Astrocyte of the cerebellum (primary cell): ENCODE data around the gene SETD1B.
"Not testable (repeated sequence)": the region's sequence is repeated elsewhere in the genome, so short reads cannot be mapped to it uniquely, and the experiment has no call there.

Experiments
- DNase-seq: peaks from one replicate; pipeline ENCODE4 v3.0.0-alpha.2; 2011; ENCODE audit warnings: low read depth
- H3K4me3 ChIP-seq: 2 replicates; pipeline ENCODE4 v1.5.1; 2011; ENCODE audit warnings: mild to moderate bottlenecking, low read depth, low read length, moderate library complexity
- in situ Hi-C: cut with HindIII; loops from 2 replicates; pipeline ENCODE4 v1.10.0; 2017; ENCODE audit warnings: low sequenced_read_pairs
- TF ChIP-seq, protein P1 (sequence below): IDR thresholded peaks from 2 replicates; pipeline ENCODE4 v1.5.1; 2012; ENCODE audit warnings: low read length, low read depth, moderate library complexity, mild to moderate bottlenecking; ENCODE audit errors: missing control alignments

The SETD1B gene

DNA sequence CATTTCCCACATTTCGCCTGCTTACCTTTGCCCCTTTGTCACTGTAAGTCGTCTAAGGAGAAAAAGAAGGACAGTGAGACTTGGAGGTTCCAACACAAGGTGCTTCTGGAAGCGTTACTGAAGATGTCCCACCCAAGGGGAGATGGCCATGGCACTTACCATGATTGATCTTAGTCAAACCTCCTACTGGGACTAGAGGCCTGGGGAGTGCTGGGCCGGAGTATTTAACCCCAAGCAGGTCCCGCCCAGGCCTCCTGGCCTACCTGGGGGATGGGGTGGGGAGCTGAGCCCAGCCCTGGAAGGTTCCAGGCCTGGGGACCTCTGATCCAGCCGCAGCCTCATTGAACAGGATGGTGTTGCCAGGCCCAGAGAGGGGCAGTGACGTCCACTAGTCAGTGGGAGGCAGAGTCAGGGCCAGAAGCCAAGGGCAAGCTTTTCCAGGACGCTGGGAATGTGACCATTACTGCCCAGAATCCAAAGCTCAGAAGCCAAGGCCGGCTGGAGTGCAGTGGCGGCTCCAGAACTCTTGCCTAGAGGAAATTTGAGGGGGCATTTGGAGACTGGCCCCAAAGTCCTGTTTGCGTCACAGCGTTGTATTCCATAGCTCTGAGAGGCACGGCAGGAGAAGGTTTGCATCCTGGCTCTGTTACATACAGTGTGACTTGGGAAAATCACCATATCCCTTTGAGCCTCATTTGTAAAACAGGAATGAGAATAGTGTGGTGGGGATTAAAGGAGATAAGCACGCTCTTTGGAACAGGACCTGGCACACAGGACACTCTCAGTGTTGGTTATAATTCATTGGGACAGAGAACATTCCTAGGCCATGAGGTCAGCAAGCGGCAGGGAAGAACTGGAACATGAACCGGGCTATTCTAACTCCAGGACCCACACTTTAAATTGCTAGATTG, 55.1 kb downstream of the SETD1B start, which contains the start of gene HPD:
HPD (minus strand) TSS at position 198 of the 911 bp plus-strand sequence; CDS start at position 162, 36 bp downstream.
- TF ChIP-seq, protein P1, sequence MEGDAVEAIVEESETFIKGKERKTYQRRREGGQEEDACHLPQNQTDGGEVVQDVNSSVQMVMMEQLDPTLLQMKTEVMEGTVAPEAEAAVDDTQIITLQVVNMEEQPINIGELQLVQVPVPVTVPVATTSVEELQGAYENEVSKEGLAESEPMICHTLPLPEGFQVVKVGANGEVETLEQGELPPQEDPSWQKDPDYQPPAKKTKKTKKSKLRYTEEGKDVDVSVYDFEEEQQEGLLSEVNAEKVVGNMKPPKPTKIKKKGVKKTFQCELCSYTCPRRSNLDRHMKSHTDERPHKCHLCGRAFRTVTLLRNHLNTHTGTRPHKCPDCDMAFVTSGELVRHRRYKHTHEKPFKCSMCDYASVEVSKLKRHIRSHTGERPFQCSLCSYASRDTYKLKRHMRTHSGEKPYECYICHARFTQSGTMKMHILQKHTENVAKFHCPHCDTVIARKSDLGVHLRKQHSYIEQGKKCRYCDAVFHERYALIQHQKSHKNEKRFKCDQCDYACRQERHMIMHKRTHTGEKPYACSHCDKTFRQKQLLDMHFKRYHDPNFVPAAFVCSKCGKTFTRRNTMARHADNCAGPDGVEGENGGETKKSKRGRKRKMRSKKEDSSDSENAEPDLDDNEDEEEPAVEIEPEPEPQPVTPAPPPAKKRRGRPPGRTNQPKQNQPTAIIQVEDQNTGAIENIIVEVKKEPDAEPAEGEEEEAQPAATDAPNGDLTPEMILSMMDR: no peak
- H3K4me3 ChIP-seq: no peak within 1 kb of the TSS
- peak; percentile 81 for DNase-seq
- in situ Hi-C loops: no loop called here

DNA sequence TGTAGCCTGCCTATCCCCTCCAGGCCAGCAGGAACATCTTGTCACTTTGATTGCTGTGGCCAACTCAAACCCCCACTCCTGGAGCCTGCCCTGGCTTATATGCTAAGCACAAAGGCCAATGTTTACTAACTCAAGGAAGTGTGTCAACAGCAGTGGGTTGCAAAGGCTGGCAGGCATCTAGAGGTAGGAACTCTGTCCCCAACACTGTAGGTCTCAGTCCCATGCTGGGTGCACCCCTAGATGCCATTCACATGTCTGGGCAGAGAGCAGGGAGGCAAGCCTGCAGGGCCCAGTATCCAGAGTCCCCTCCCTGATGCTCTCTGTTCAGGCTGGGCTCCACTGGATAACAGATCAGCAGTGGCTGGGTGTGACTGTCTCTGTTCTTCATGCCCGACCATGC, 56.4 kb downstream of the SETD1B start:
- DNase-seq: no peak
- H3K4me3 ChIP-seq: no peak overlapping the region
- in situ Hi-C loops: no loop called here
- TF ChIP-seq, protein P1: no peak

DNA sequence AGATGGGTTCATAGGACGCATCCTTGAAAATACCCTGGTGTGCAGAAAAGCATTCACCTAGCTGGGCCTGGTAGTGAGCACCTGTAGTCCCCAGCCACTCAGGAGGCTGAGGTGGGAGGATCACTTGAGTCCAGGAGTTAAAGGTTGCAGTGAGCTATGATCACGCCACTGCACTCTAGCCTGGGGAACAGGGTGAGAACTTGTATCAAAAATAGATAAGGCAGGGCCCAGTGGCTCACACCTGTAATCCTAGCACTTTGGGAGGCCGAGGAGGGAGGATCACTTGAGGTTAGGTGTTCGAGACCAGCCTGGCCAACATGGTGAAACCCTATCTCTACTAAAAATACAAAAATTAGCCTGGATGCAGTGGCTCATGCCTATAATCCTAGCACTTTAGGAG, 56.9 kb downstream of the SETD1B start:
- DNase-seq, H3K4me3 ChIP-seq, in situ Hi-C loops: not testable (repeated sequence)

DNA sequence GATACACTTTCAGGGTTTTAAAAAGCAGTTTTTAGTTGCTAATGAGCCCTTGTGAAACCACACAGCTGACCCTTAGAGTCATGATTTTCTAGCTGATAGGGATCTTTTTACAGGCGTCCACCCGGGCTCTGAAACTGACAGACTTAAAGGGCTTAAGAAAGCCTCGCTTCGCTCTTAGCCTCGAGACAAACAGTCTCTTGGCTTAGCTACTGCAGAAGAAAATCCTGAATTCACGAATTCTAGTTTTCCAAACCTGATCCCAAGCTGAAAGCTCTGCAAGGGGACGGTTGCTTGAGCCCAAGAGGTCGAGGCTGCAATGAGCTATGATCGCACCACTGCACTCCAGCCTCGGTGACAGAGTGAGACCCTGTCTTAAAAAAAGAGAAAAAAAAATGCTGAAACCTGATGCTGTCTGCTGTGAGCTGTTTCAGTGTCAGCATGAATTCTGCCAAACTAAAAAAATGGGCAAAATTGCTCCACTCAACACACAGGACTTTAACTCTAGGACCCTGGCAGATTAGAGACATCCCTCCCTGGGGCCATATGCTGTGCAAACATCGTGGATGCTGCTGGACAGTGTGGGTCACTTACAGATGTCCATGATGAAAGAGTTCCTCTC, 57.9 kb downstream of the SETD1B start:
- no peak for DNase-seq
- in situ Hi-C loops: no loop called here

DNA sequence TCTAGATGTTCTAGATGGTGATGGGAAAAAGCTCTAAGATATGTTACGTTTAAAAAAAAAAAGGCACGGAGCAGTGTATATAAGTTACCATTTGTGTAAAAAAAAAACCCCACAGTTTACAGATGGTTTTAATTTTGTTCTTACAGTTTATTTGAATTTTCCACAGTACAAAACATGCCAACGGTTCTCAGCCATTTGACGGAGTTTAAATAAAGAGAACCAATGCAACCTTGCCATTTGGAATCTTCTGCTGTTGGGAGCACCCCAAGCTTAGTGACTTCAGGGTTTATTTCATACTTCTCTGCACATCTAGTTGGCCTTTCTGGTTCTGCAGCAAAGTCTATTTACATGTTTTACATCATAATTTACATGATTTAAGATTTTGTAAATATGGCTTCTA, 62.5 kb downstream of the SETD1B start:
- in situ Hi-C loops: no loop called here
- no peak for DNase-seq
- TF ChIP-seq, protein P1: no peak
- no peak overlapping the region for H3K4me3 ChIP-seq

More for the DNA sequence above, 57.9 kb downstream of the SETD1B start:
- TF ChIP-seq, protein P1: no peak
- H3K4me3 ChIP-seq: no peak overlapping the region

DNA sequence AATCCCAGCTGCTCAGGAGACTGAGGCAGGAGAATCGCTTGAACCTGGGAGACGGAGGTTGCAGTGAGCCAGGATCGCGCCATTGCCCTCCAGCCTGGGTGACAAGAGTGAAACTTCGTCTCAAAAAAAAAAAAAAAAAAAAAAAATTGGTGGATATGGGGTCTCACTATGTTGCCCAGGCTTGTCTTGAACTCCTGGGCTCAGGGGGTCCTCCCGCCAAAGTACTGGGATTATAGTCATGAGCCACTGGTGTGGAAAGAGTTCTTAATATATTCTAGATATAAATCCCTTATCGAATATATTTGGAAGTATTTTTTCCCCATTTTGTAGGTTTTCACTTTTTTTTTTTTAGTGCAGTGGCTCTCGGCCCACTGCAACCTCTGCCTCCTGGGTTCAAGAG, 65.4 kb downstream of the SETD1B start:
- in situ Hi-C loops, H3K4me3 ChIP-seq, DNase-seq: not testable (repeated sequence)

DNA sequence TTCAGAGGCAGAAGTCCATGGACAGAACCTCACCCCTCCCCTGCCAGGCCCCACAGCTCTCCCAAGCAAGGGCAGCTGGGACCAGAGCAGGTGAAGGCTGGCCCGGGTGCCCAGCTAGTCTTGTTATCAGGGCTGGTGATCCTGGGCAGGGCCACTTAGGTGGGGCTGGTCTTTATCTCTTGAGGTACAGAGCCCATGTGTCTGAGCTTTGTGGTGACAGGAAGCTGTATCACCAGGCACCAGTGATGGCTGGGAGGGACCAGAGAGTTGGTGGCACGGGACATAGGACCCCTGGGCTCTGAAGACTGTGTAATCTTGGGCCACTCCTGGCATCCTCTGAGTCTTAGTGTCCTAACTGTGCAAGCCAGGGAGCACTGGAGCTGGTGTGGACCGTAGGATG, 67.7 kb downstream of the SETD1B start:
- no peak overlapping the region for H3K4me3 ChIP-seq
- no peak for DNase-seq
- TF ChIP-seq, protein P1: no peak
- in situ Hi-C loops: no loop called here
